H9 (cell line): ENCODE measurements around the gene DDX59. TPM values are rescaled to one million over a fixed set of nuclear protein-coding genes. Genes with fewer than 3 reads are reported as not detected.

ENCODE experiments used
- DNase-seq: peaks from one replicate; pipeline ENCODE4 v3.0.0-alpha.2; 2017
- H2AFZ ChIP-seq: one replicate; pipeline ENCODE4 v1.6.1; 2013; ENCODE audit warnings: mild to moderate bottlenecking, low read length, control low read depth, moderate library complexity
- H2AK5ac ChIP-seq: 2 replicates; pipeline ENCODE4 v1.6.1; 2013; ENCODE audit warnings: low read length, control low read depth, mixed read lengths; ENCODE audit not compliant: insufficient read length
- H2BK120ac ChIP-seq: one replicate; pipeline ENCODE4 v1.6.1; 2013; ENCODE audit warnings: low read depth, mild to moderate bottlenecking, low read length, control low read depth, inconsistent platforms; ENCODE audit not compliant: poor library complexity, severe bottlenecking
- H2BK12ac ChIP-seq: 2 replicates; pipeline ENCODE4 v1.6.1; 2013; ENCODE audit warnings: low read length, control low read depth, mixed read lengths, low read depth; ENCODE audit not compliant: insufficient read length
- H2BK15ac ChIP-seq: 2 replicates; pipeline ENCODE4 v1.6.1; 2013; ENCODE audit warnings: low read depth, low read length, control low read depth
- H2BK20ac ChIP-seq: one replicate; pipeline ENCODE4 v1.6.1; 2013; ENCODE audit warnings: low read depth, mild to moderate bottlenecking, low read length, control low read depth, inconsistent platforms; ENCODE audit not compliant: poor library complexity, severe bottlenecking
- H2BK5ac ChIP-seq: 2 replicates; pipeline ENCODE4 v1.6.1; 2013; ENCODE audit warnings: low read length, control low read depth, mixed read lengths; ENCODE audit not compliant: insufficient read length
- H3K14ac ChIP-seq: 2 replicates; pipeline ENCODE4 v1.6.1; 2013; ENCODE audit warnings: low read length, control low read depth; ENCODE audit not compliant: insufficient read depth
- H3K18ac ChIP-seq: 2 replicates; pipeline ENCODE4 v1.6.1; 2013; ENCODE audit warnings: low read depth, mild to moderate bottlenecking, mixed read lengths, low read length, control low read depth; ENCODE audit not compliant: insufficient read length
- H3K23ac ChIP-seq: 2 replicates; pipeline ENCODE4 v1.6.1; 2013; ENCODE audit warnings: low read length, control low read depth, mixed read lengths, low read depth; ENCODE audit not compliant: insufficient read length
- H3K23me2 ChIP-seq: 2 replicates; pipeline ENCODE4 v1.6.1; 2013; ENCODE audit warnings: low read depth, mild to moderate bottlenecking, mixed read lengths, low read length, control low read depth; ENCODE audit not compliant: insufficient read length, poor library complexity, severe bottlenecking
- H3K27ac ChIP-seq: 2 replicates; pipeline ENCODE4 v1.5.1; 2013; ENCODE audit warnings: low read length, control low read depth, mixed read lengths, low read depth; ENCODE audit not compliant: insufficient read length
- H3K27me3 ChIP-seq: 2 replicates; pipeline ENCODE4 v1.6.1; 2013; ENCODE audit warnings: low read length, control low read depth, inconsistent platforms; ENCODE audit not compliant: insufficient read depth
- H3K4ac ChIP-seq: 2 replicates; pipeline ENCODE4 v1.6.1; 2013; ENCODE audit warnings: low read depth, mild to moderate bottlenecking, control low read depth, inconsistent platforms, low read length, moderate library complexity
- H3K4me1 ChIP-seq: 2 replicates; pipeline ENCODE4 v1.6.1; 2013; ENCODE audit warnings: low read length, control low read depth, inconsistent platforms; ENCODE audit not compliant: insufficient read depth
- H3K4me2 ChIP-seq: 2 replicates; pipeline ENCODE4 v1.6.1; 2013; ENCODE audit warnings: low read length, control low read depth, mixed read lengths; ENCODE audit not compliant: insufficient read length, insufficient read depth
- H3K56ac ChIP-seq: 2 replicates; pipeline ENCODE4 v1.6.1; 2013; ENCODE audit warnings: low read depth, mild to moderate bottlenecking, mixed read lengths, low read length, control low read depth; ENCODE audit not compliant: insufficient read length
- H3K79me1 ChIP-seq: 2 replicates; pipeline ENCODE4 v1.6.1; 2013; ENCODE audit warnings: low read depth, mild to moderate bottlenecking, moderate library complexity, low read length, control low read depth, inconsistent platforms; ENCODE audit not compliant: insufficient read depth, poor library complexity, severe bottlenecking
- H3K79me2 ChIP-seq: 2 replicates; pipeline ENCODE4 v1.6.1; 2013; ENCODE audit warnings: low read length, control low read depth, inconsistent platforms; ENCODE audit not compliant: insufficient read depth
- H3K9ac ChIP-seq: 2 replicates; pipeline ENCODE4 v1.6.1; 2013; ENCODE audit warnings: low read length, control low read depth, mixed read lengths; ENCODE audit not compliant: insufficient read length; ENCODE audit errors: extremely low read depth
- H3K9me3 ChIP-seq: one replicate; pipeline ENCODE4 v1.6.1; 2013; ENCODE audit warnings: low read depth, low read length, inconsistent platforms; ENCODE audit not compliant: control insufficient read depth
- H3T11ph ChIP-seq: one replicate; pipeline ENCODE4 v1.6.1; 2013; ENCODE audit warnings: mild to moderate bottlenecking, low read length, control low read depth, inconsistent platforms
- H4K20me1 ChIP-seq: one replicate; pipeline ENCODE4 v1.6.1; 2013; ENCODE audit not compliant: control insufficient read depth, insufficient read length, insufficient read depth
- H4K5ac ChIP-seq: 2 replicates; pipeline ENCODE4 v1.6.1; 2013; ENCODE audit warnings: low read depth, mild to moderate bottlenecking, mixed read lengths, low read length, control low read depth; ENCODE audit not compliant: insufficient read length
- H4K8ac ChIP-seq: replicated peaks from 2 replicates; pipeline ENCODE4 v1.6.1; 2013; ENCODE audit warnings: low read length, control low read depth, mixed read lengths, low read depth; ENCODE audit not compliant: insufficient read length
- H4K91ac ChIP-seq: 2 replicates; pipeline ENCODE4 v1.6.1; 2013; ENCODE audit warnings: low read depth, mild to moderate bottlenecking, moderate library complexity, mixed read lengths, low read length, control low read depth; ENCODE audit not compliant: insufficient read length
- H3K27ac Mint-ChIP-seq, 3 experiments: 2 replicates in 2 of 3; 3 replicates in 1 of 3; pipeline ENCODE4 v1.8.0; 2020 to 2021; ENCODE audit warnings: mixed read lengths in 3 of 3, mild to moderate bottlenecking in 1 of 3, moderate library complexity in 1 of 3
- H3K27me3 Mint-ChIP-seq: 2 replicates; pipeline ENCODE4 v1.8.0; 2021; ENCODE audit warnings: low read depth, mild to moderate bottlenecking, moderate library complexity, mixed read lengths
- H3K36me3 Mint-ChIP-seq, 3 experiments: 2 replicates in 2 of 3; 3 replicates in 1 of 3; pipeline ENCODE4 v1.8.0; 2020 to 2021; ENCODE audit warnings: low read depth in 3 of 3, mixed read lengths in 3 of 3; ENCODE audit not compliant: insufficient read depth in 1 of 3
- H3K4me1 Mint-ChIP-seq, 2 experiments: 2 replicates each; pipeline ENCODE4 v1.8.0; 2020; ENCODE audit warnings: mixed read lengths in 2 of 2
- H3K4me3 Mint-ChIP-seq, 2 experiments: 2 replicates in 1 of 2; 3 replicates in 1 of 2; pipeline ENCODE4 v1.8.0; 2020 to 2021; ENCODE audit warnings: mild to moderate bottlenecking in 2 of 2, mixed read lengths in 2 of 2, moderate library complexity in 1 of 2
- H3K9me3 Mint-ChIP-seq, 2 experiments: 2 replicates in 1 of 2; 3 replicates in 1 of 2; pipeline ENCODE4 v1.8.0; 2020; ENCODE audit warnings: mild to moderate bottlenecking in 2 of 2, mixed read lengths in 2 of 2, moderate library complexity in 1 of 2
- CTCF ChIP-seq: fragments of 200-600 bp; sonication (generic); conservative IDR thresholded peaks from 3 replicates; pipeline ENCODE4 v1.8.0; 2021; ENCODE audit warnings: antibody characterized with exemption, mild to moderate bottlenecking
- WGBS: extraction: QIAGEN DNeasy Blood & Tissue Kit; methylation state at CpG from one replicate; pipeline ENCODE4 v1.1.7; 2013; ENCODE audit warnings: missing lambda C conversion rate, low lambda C conversion rate, mixed read lengths; ENCODE audit not compliant: insufficient read length; ENCODE audit errors: extremely low coverage; 5-methylcytosine and 5-hydroxymethylcytosine counted together
- total RNA-seq: library from RNA; stranded (reverse); gene quantifications from 2 replicates; pipeline ENCODE4 v1.2.1, GENCODE V29; 2021

DDX59 gene
- total RNA-seq, 1 experiment from 2014 or later, result 14.0 TPM

GRCh38 chr1:200638073-200638472, 31.6 kb downstream of the DDX59 start:
- Mint-ChIP-seq H3K4me3 (no peak overlapping the region), H3K27me3 (no peaks in the 10 kb centered on the region), H3K9me3 (no peaks in the 10 kb centered on the region), H3K4me1 (peaks cover 0 to 9% of the 10 kb centered on the region in 2 experiments; a peak in 3 of 4 replicates), H3K27ac (peak overlapping the region in 1 of 3 experiments; percentile 8; a peak in 1 of 7 replicates), H3K36me3 (no peaks in the 10 kb centered on the region; a peak in 1 of 7 replicates)
- Histone ChIP-seq H4K5ac (no peak overlapping the region), H3K23ac (no peak overlapping the region), H3K4me2 (no peak overlapping the region), H3K27ac (no peak overlapping the region), H3K14ac (no peak overlapping the region), H3K4me1 (no peaks in the 10 kb centered on the region), H3K79me1 (no peaks in the 10 kb centered on the region), H3T11ph (no peak overlapping the region), H2BK5ac (no peak overlapping the region), H4K8ac (no peak overlapping the region), H2BK12ac (no peak overlapping the region), H3K9me3 (no peaks in the 10 kb centered on the region), H3K4ac (no peak overlapping the region), H4K20me1 (no peaks in the 10 kb centered on the region), H3K79me2 (no peaks in the 10 kb centered on the region), H3K56ac (no peak overlapping the region), H2BK120ac (no peak overlapping the region), H2BK15ac (no peak overlapping the region), H3K27me3 (no peaks in the 10 kb centered on the region), H3K9ac (no peak overlapping the region), H3K23me2 (no peaks in the 10 kb centered on the region), H2AFZ (no peak overlapping the region), H3K18ac (no peak overlapping the region), H2AK5ac (no peak overlapping the region), H4K91ac (no peak overlapping the region), H2BK20ac (no peak overlapping the region)
- WGBS, result no CpG with 5 or more reads among the region's 7 CpGs
- no peak for TF ChIP-seq CTCF
- DNase-seq, result no peak
